Endothelial cell of umbilical vein (primary cell): ENCODE results near the gene LYRM7. TPM values are rescaled to one million over a fixed set of nuclear protein-coding genes. Genes with fewer than 3 reads are reported as not detected.

Experiments
- BruUV-seq: library from RNA; stranded (reverse); fragments of 400-500 nt; replicated peaks from 2 replicates; lab custom pipeline; 2021; lab: Mats Ljungman, UMichigan
- CTCF ChIA-PET: fragments of 300-600, 350-600 bp; sonication (Branson Sonifier 250); formaldehyde crosslinking; loops from one replicate; lab custom pipeline; 2021; ENCODE audit warnings: antibody characterized with exemption, inconsistent platforms; lab: Charles Lee
- POLR2A ChIA-PET: fragments of 300-600, 350-600 bp; sonication (Branson Sonifier 250); formaldehyde crosslinking; loops from one replicate; lab custom pipeline; 2021; ENCODE audit warnings: antibody characterized with exemption, inconsistent platforms; lab: Charles Lee
- DNase-seq: peaks from one replicate; pipeline ENCODE4 v3.0.0-alpha.2; 2011; ENCODE audit warnings: low read depth, low spot score
- FAIRE-seq: peaks from 2 replicates; lab custom pipeline; 2011; peaks lifted over from hg19 to GRCh38; lab: Jason Lieb, UNC
- H2AFZ ChIP-seq: 2 replicates; pipeline ENCODE4 v1.6.0; 2012; ENCODE audit warnings: low read depth, low read length, control low read depth, inconsistent platforms
- H3K27ac ChIP-seq: 2 replicates; pipeline ENCODE4 v1.5.1; 2011; ENCODE audit warnings: low read depth, mild to moderate bottlenecking, control low read depth, low read length, moderate library complexity; ENCODE audit not compliant: insufficient read depth
- H3K27me3 ChIP-seq, 2 experiments: 2 replicates each; pipeline versions ENCODE4 v1.6.0 to v1.6.1; 2011; ENCODE audit warnings: low read length in 2 of 2, mixed read lengths in 1 of 2; ENCODE audit not compliant: control insufficient read depth in 2 of 2, insufficient read depth in 2 of 2
- H3K36me3 ChIP-seq, 2 experiments: 2 replicates in 1 of 2; 3 replicates in 1 of 2; pipeline ENCODE4 v1.5.1; 2011; ENCODE audit warnings: low read length in 2 of 2, mild to moderate bottlenecking in 1 of 2, moderate library complexity in 1 of 2; ENCODE audit not compliant: control insufficient read depth in 2 of 2, insufficient read depth in 2 of 2; ENCODE audit errors: extremely low read depth in 1 of 2
- H3K4me1 ChIP-seq: 3 replicates; pipeline ENCODE4 v1.5.1; 2011; ENCODE audit warnings: mild to moderate bottlenecking, low read length; ENCODE audit not compliant: control insufficient read depth, insufficient read depth; ENCODE audit errors: extremely low read depth
- H3K4me2 ChIP-seq: 2 replicates; pipeline ENCODE4 v1.6.1; 2011; ENCODE audit warnings: low read length, control low read depth, mixed read lengths; ENCODE audit not compliant: insufficient read depth
- H3K4me3 ChIP-seq, 3 experiments: fragments of 200-600 bp in 1 of 3; sonication (generic), shearing (Covaris generic) in 1 of 3; replicated peaks in 1 of 3; 2 replicates each; pipeline ENCODE4 v1.5.1; 2011 to 2016; ENCODE audit warnings: control low read depth in 3 of 3, low read length in 3 of 3, mild to moderate bottlenecking in 2 of 3, inconsistent platforms in 1 of 3, low read depth in 1 of 3, moderate library complexity in 1 of 3; ENCODE audit not compliant: insufficient read depth in 1 of 3
- H3K79me2 ChIP-seq: 2 replicates; pipeline ENCODE4 v1.6.0; 2012; ENCODE audit warnings: low read length, inconsistent platforms; ENCODE audit not compliant: control insufficient read depth, insufficient read depth
- H3K9ac ChIP-seq: replicated peaks from 2 replicates; pipeline ENCODE3; 2011; ENCODE audit warnings: low read length, control low read depth; ENCODE audit not compliant: insufficient read depth; ENCODE audit errors: extremely low read depth
- H3K9me1 ChIP-seq: replicated peaks from 3 replicates; pipeline ENCODE4 v1.6.0; 2011; ENCODE audit warnings: mild to moderate bottlenecking, low read length; ENCODE audit not compliant: control insufficient read depth, insufficient read depth; ENCODE audit errors: extremely low read depth
- H3K9me3 ChIP-seq: replicated peaks from 2 replicates; pipeline ENCODE4 v1.5.1; 2012; ENCODE audit warnings: low read length, inconsistent platforms; ENCODE audit not compliant: control insufficient read depth, insufficient read depth
- H4K20me1 ChIP-seq: replicated peaks from 2 replicates; pipeline ENCODE3; 2011; ENCODE audit warnings: mild to moderate bottlenecking, low read length; ENCODE audit not compliant: control insufficient read depth, insufficient read depth; ENCODE audit errors: extremely low read depth
- EZH2 ChIP-seq: IDR thresholded peaks from 2 replicates; pipeline ENCODE4 v1.6.1; 2012; ENCODE audit warnings: borderline replicate concordance, low read depth, mild to moderate bottlenecking, moderate library complexity, low read length, inconsistent platforms; ENCODE audit not compliant: severe bottlenecking
- FOS ChIP-seq: IDR thresholded peaks from 2 replicates; pipeline ENCODE4 v1.6.1; 2011; ENCODE audit warnings: mild to moderate bottlenecking, low read length, moderate library complexity, borderline replicate concordance; ENCODE audit not compliant: insufficient read depth
- GATA2 ChIP-seq: IDR thresholded peaks from 2 replicates; pipeline ENCODE4 v1.7.0; 2011; ENCODE audit warnings: low read depth, mild to moderate bottlenecking, moderate library complexity, mixed read lengths, low read length; ENCODE audit not compliant: insufficient read length, insufficient read depth
- JUN ChIP-seq: IDR thresholded peaks from 2 replicates; pipeline ENCODE4 v1.6.1; 2011; ENCODE audit warnings: borderline replicate concordance, low read depth; ENCODE audit not compliant: insufficient read length, insufficient read depth
- MAX ChIP-seq: IDR thresholded peaks from 2 replicates; pipeline ENCODE4 v1.6.1; 2011; ENCODE audit not compliant: insufficient read depth, insufficient read length
- MYC ChIP-seq: IDR thresholded peaks from one replicate; pipeline ENCODE4 v1.6.1; 2011; ENCODE audit warnings: mild to moderate bottlenecking, low read depth, low read length
- POLR2A ChIP-seq: IDR thresholded peaks from 2 replicates; pipeline ENCODE4 v1.6.1; 2012; ENCODE audit warnings: low read depth, mild to moderate bottlenecking, control low read depth, low read length
- POLR2AphosphoS5 ChIP-seq: IDR thresholded peaks from 2 replicates; pipeline ENCODE4 v1.6.1; 2012; ENCODE audit warnings: low read depth, mild to moderate bottlenecking, control low read depth, low read length, moderate library complexity; ENCODE audit not compliant: insufficient read depth
- dilution Hi-C: fragments of 300-500 bp; cut with MboI; formaldehyde crosslinking; loops from one replicate; pipeline ENCODE4 v1.15.0; 2019; ENCODE audit warnings: low sequenced_read_pairs; ENCODE audit not compliant: extremely low pct_ligation_motif_present
- intact Hi-C: fragments of 100-400 bp; cut with micrococcal nuclease; formaldehyde crosslinking; loops from one replicate; pipeline ENCODE4 v1.10.0; 2022
- polyA plus RNA-seq, 4 experiments: library from polyadenylated mRNA; depleted of rRNA in 3 of 4; stranded (reverse) in 3 of 4; unstranded in 1 of 4; fragments of >200 nt; gene quantifications; 2 replicates each; pipeline versions ENCODE4 v1.2.1 to v1.2.3, GENCODE V29; 2011 to 2012; ENCODE audit warnings: missing spikeins in 1 of 4
- total RNA-seq: library from RNA; stranded (reverse); gene quantifications from 2 replicates; pipeline ENCODE4 v1.2.3, GENCODE V29; 2021
- TF ChIP-seq, protein P1 (sequence below), 2 donors: IDR thresholded peaks; 1 replicate in 1 of 2; 2 replicates in 1 of 2; pipeline ENCODE4 v1.5.1; 2011; ENCODE audit warnings: low read length in 2 of 2, mild to moderate bottlenecking in 2 of 2, moderate library complexity in 2 of 2, control low read depth in 1 of 2, inconsistent platforms in 1 of 2, low read depth in 1 of 2; ENCODE audit not compliant: insufficient read depth in 1 of 2; ENCODE audit errors: extremely low read depth in 1 of 2

Gene LYRM7
- total and polyA plus RNA-seq, 2 donors (not counting 3 experiments of a cell fraction or from before 2014, with no cell fraction given), result 0.88 to 7.5 TPM

- intact Hi-C loops (loop anchor here (5.0 kb wide), 1 partner anchor 137 kb away; no protein-coding TSS in a partner anchor), dilution Hi-C loops (no loop called here)
- H3K9ac ChIP-seq, result no peak overlapping the region
- FAIRE-seq, result no peak
- no peaks in the 10 kb centered on the region for H3K27me3 ChIP-seq
- H4K20me1 ChIP-seq, result no peaks in the 10 kb centered on the region
- no peak overlapping the region for H2AFZ ChIP-seq
- DNase-seq, result no peak
- H3K4me2 ChIP-seq, result no peak overlapping the region
- no TSS peak for BruUV-seq
- TF ChIP-seq MAX, result no peak
- no peak for TF ChIP-seq MYC
- ChIA-PET POLR2A (no interaction called here), CTCF (interaction anchor here (0.9 kb wide), 1 partner anchor 11 kb away, joined by 3 read pairs; no protein-coding TSS in a partner anchor)
- H3K27ac ChIP-seq, result no peak overlapping the region
- H3K9me3 ChIP-seq, result no peaks in the 10 kb centered on the region
- no peaks in the 10 kb centered on the region for H3K4me1 ChIP-seq
- no peaks in the 10 kb centered on the region for H3K79me2 ChIP-seq
- no peaks in the 10 kb centered on the region for H3K9me1 ChIP-seq
- no peaks in the 10 kb centered on the region for H3K36me3 ChIP-seq
- H3K4me3 ChIP-seq, result no peak overlapping the region
These were observed 14.9 kb downstream of the LYRM7 start for GRCh38 chr5:131185523-131186104.

- Histone ChIP-seq H3K9me1 (no peaks in the 10 kb centered on the region), H2AFZ (no peak overlapping the region), H3K9me3 (no peaks in the 10 kb centered on the region), H3K27me3 (no peaks in the 10 kb centered on the region), H3K4me1 (peaks cover 3% of the 10 kb centered on the region), H3K4me2 (no peak overlapping the region), H3K9ac (no peak overlapping the region), H3K36me3 (no peaks in the 10 kb centered on the region), H3K27ac (no peak overlapping the region), H3K4me3 (no peak overlapping the region), H4K20me1 (no peaks in the 10 kb centered on the region), H3K79me2 (no peaks in the 10 kb centered on the region)
- BruUV-seq, result no TSS peak
- ChIA-PET POLR2A (no interaction called here), CTCF (no interaction called here)
- FAIRE-seq, result no peak
- intact Hi-C loops (loop anchor here (5.0 kb wide), 1 partner anchor 136 kb away; no protein-coding TSS in a partner anchor), dilution Hi-C loops (no loop called here)
- no peak for DNase-seq
- TF ChIP-seq MYC, result no peak
- no peak for TF ChIP-seq FOS
- no peak for TF ChIP-seq JUN
- TF ChIP-seq EZH2, result no peak
- TF ChIP-seq POLR2AphosphoS5, result no peak
- TF ChIP-seq, protein P1, sequence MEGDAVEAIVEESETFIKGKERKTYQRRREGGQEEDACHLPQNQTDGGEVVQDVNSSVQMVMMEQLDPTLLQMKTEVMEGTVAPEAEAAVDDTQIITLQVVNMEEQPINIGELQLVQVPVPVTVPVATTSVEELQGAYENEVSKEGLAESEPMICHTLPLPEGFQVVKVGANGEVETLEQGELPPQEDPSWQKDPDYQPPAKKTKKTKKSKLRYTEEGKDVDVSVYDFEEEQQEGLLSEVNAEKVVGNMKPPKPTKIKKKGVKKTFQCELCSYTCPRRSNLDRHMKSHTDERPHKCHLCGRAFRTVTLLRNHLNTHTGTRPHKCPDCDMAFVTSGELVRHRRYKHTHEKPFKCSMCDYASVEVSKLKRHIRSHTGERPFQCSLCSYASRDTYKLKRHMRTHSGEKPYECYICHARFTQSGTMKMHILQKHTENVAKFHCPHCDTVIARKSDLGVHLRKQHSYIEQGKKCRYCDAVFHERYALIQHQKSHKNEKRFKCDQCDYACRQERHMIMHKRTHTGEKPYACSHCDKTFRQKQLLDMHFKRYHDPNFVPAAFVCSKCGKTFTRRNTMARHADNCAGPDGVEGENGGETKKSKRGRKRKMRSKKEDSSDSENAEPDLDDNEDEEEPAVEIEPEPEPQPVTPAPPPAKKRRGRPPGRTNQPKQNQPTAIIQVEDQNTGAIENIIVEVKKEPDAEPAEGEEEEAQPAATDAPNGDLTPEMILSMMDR (IDR thresholded peaks at IDR 0.05; ENCODE audit: extremely low read depth in 1 of 2, insufficient read depth in 1 of 2, low read depth in 1 of 2, low read length in 2 of 2), result no peak
- TF ChIP-seq POLR2A, result no peak
- TF ChIP-seq MAX, result no peak
- TF ChIP-seq GATA2, result no peak
These were observed 16.0 kb downstream of the LYRM7 start for GRCh38 chr5:131186561-131187256.
